Uterus (tissue), 2 donors: ENCODE data around the gene CTBS.

ENCODE experiments used
- POLR2A ChIP-seq, 2 donors: fragments of 450-650 bp; IDR thresholded peaks; one replicate each; pipeline ENCODE4 v1.6.1; 2016; ENCODE audit warnings: antibody characterized with exemption in 2 of 2, mild to moderate bottlenecking in 1 of 2, moderate library complexity in 1 of 2
- TF ChIP-seq, protein P1 (sequence below), 4 experiments: fragments of 200-600 bp in 2 of 4; fragments of 450-650 bp in 2 of 4; sonication (generic) in 2 of 4; IDR thresholded peaks; one replicate each; pipeline ENCODE4 v1.5.1; 2016 to 2019; ENCODE audit warnings: antibody characterized with exemption in 4 of 4, mild to moderate bottlenecking in 2 of 4, moderate library complexity in 1 of 4

- TF ChIP-seq POLR2A (IDR thresholded peaks at IDR 0.05), result no peak
- TF ChIP-seq, protein P1, sequence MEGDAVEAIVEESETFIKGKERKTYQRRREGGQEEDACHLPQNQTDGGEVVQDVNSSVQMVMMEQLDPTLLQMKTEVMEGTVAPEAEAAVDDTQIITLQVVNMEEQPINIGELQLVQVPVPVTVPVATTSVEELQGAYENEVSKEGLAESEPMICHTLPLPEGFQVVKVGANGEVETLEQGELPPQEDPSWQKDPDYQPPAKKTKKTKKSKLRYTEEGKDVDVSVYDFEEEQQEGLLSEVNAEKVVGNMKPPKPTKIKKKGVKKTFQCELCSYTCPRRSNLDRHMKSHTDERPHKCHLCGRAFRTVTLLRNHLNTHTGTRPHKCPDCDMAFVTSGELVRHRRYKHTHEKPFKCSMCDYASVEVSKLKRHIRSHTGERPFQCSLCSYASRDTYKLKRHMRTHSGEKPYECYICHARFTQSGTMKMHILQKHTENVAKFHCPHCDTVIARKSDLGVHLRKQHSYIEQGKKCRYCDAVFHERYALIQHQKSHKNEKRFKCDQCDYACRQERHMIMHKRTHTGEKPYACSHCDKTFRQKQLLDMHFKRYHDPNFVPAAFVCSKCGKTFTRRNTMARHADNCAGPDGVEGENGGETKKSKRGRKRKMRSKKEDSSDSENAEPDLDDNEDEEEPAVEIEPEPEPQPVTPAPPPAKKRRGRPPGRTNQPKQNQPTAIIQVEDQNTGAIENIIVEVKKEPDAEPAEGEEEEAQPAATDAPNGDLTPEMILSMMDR (IDR thresholded peaks at IDR 0.05), result no peak
Observed at GRCh38 chr1:84603223-84603622, 29.0 kb upstream of the CTBS start.
